ENCODE results near the gene RPTOR.
"Not testable (repeated sequence)": the region's sequence is repeated elsewhere in the genome, so short reads cannot be mapped to it uniquely, and the experiment has no call there.

The RPTOR gene

DNA sequence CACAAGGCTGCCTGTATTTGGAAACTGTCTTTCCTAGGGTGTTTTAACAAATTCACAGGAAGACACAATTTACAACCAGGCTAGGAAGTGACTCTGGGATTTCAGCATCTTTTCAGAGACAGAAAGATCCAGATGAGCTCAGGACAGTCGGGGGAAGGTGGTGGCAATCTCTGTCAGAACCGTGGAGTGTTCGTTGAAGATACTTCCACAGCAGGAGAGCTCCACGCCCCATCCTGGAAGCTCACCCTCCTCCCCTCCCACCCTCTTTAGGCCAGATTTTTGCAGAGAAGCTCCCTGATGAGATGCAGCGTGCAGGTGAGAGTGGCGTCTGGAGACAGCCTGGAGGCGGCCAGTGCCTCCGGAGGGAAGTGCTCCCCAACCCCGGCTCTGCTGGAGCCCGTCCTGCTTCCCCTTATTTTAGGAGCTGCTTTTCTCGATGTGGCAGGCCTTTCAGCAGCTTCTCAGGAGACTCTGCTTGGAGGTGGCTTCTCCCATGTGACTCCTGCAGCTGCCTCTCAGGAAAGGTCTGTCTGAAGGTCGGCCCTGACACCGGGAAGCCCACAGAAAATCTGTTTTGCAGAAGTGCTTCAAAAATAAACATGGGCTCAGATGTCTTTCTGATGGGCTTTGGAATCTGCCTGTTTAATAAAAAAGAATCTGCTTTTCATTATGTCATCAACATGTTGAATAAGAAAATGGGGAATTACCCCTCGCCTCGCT is 260.6 kb downstream of the RPTOR start:
- no peak for DNase-seq

- DNase-seq, result no peak
Measured at GRCh38 chr17:80807014-80807413, 262.4 kb downstream of the RPTOR start.

- no peak for DNase-seq
Measured at GRCh38 chr17:80807882-80808281, 263.2 kb downstream of the RPTOR start.

DNA sequence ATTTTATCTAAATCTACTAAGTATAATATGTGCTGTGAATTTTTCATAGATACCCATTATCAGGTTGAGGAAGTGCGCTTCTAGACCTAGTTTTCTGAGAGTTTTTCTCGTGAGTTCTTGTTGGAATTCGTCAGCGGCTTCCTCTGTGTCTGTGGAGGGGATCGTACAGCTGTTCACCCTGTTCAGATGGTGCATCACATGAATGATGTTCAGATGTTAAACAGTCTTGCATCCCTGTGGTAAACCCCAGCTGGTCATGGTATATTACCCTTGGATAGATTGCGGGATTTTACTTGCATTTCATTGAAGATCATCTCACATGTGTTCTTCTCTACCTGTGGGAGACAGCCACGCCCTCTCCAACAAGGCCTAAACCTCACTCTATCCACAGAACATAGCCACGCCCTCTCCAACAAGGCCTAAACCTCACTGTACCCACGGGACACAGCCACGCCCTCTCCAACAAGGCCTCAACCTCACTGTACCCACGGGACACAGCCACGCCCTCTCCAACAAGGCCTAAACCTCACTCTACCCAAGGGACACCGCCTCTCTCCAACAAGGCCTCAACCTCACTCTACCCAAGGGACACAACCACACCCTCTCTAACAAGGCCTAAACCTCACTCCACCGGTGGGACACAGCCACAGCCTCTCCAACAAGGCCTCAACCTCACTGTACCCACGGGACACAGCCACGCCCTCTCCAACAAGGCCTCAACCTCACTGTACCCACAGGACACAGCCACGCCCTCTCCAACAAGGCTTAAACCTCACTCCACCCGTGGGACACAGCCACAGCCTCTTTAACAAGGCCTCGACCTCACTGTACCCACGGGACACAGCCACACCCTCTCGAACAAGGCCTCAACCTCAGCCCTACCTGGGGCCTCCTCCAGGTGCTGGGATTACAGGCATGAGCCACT is 266.8 kb downstream of the RPTOR start:
- no peak for DNase-seq

- DNase-seq, result no peak
Measured at GRCh38 chr17:80812362-80813088, 267.9 kb downstream of the RPTOR start.

DNA sequence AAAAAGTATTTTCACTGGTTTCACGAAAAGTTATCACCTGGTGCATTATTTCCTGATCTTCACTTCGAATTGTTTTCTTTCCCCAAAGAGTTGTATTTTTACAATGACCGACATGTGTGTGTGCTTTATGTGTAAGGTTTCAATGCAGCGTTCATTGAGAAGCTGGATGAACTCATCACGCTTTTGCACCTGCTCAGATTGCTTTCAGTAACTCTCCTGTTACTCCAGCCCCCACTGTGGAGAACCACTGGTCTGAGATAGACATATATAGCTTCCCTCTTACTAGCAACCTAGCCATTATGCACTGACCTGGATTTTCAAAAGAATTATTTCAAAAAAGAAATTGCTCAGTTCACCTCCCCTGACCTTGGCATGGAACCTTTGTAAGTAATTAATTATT is 268.7 kb downstream of the RPTOR start:
- no peak for DNase-seq

DNA sequence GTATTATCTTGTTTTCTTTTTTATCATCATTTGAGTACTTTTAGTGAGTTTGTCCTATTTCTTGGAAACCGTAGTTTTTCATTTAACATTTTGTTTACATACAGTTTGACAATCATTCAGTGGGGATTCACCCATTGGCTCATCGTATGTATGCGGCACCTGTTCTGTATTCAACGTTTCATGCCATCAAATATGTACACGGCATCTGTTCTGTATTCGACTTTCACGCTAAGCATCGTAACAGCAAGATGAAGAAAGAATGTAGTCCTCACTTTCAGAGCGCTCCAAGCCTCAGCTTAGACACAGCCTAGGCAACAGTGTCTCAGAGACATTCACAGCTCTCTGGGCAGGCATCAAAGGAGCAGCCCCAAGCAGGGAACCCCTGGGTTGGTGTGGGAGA is 269.9 kb downstream of the RPTOR start:
- no peak for DNase-seq

GRCh38 chr17:80815151-80815681 is 270.6 kb downstream of the RPTOR start:
- DNase-seq, result no peak

- DNase-seq, result not testable (repeated sequence)
Measured at GRCh38 chr17:80815718-80816117, 271.1 kb downstream of the RPTOR start.

DNA sequence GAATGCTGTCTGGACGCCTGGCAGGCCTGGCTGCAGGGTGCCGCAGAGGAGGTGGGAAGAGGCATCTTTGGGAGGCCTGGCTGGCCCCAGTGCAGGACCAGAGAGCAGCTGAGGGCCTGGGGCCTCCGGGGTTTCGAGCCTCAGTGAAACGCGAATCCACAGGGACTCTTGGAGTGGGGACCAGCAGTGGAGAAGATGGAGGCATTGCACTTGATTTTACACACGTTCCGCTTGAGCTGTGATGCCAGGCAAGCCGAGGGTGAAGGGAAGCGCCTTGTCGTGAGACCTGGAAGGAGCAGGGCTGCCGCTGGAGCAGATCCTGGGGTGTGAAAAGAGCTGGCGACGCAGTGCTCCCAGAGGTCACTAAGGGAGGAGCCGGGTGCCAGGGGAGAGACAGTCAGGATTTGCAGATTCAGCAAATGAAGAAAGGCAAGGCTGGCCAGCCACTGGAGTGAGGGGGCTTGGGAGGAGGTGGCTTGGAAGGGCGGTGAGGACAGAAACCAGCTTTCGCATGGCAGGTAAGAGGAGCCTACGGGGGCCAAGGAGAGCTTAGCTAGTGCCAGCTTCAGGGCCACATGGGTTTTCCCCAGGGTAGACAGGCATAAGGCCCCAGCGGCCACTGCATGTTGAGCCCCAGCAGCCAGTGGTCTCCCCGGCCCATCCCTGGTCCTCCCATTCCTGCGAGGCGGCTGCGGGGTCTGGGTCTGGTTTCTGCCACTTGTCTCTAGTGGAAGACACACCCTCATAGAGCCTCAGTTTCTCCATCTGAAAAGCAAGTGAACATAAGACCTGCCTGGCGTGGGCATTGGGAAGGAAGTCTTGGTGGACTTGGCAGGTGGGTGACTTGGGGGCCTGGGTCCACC is 271.8 kb downstream of the RPTOR start:
- no peak for DNase-seq

DNA sequence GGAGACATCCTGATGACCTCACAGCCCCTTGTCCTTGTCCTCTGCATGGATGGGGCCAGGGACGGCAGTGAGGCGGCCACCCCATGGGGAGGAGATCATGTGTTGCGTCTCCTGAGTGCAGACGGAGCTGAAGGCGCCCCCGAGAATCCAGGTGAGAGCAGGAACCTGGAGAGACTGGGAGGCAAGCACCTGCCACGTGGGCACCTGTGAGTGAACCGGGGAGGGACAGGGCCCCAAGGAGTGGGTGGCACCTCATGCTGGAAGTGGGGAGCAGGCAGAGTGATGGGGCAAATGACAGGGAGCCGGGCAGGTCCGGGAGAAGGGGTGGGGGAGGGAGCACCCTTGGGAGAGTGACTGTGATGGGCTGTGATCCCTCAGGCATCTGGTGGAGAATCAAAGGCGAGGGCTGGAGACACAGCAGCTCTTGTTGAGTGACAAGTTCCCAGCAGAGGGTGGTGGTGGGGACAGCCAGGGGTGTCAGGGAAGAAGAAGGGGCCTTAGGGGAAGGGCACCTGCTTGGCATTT is 272.7 kb downstream of the RPTOR start:
- DNase-seq, result no peak

DNA sequence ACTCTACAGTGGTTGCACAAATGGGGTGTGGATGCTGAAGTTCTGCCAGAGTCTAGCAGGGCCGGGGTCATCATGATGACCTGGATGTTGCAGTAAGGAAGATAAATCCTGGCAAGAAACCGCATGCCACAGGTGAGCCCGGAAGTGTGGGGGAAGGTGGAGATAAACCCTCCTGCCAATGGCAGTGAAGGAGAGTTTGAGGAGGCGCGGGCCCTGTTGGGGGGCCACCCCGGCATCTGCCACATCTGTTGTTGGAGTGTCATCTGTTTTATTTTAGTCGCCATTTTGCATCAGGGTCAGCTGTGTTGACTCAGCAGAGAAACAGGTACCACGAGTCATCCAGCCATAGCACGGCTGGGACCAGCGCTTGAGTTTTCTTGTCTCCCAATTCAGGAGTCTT is 273.2 kb downstream of the RPTOR start:
- DNase-seq, result no peak

DNA sequence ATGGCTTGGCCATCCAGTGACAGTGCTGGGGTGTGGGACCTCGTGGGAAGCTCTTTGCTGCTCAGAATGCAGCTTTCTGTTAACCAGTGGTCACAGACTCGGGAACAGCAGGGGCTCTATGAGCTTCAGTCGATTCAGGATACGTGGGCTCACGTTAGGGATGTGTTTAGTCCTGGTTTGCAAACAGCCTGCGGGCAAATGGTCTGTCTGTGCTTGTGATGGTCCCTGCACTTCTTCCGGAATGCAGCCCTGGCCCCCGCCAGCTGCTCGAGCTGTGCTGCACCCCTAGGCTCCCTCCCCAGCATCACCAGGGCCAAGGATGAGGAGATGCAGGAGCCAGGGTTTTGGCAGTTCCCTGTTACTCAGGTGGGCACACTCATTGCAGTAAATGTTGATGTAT is 274.2 kb downstream of the RPTOR start:
- DNase-seq, result no peak

- no peak for DNase-seq
Measured at GRCh38 chr17:80819422-80820164, 275.0 kb downstream of the RPTOR start.

DNA sequence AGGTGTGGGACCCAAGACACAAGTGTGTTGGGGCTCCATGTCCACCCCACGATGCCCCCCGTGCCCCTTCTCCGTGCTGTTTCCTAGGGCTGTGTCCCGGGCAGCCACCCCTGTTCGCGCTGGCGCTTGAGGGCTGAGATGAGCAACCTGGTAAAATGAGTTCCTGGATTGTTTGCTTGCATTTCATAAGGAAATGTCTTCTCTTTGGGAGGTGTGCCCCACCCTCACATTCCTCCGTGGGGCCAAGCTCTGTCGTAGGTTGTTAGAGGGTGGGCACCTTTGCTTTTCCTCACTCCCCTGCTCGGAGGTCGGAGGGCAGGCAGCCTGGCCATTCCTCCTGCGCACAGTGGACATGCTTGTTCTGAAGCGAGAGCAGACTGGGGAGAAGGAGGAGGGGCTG is 275.7 kb downstream of the RPTOR start:
- DNase-seq, result no peak

DNA sequence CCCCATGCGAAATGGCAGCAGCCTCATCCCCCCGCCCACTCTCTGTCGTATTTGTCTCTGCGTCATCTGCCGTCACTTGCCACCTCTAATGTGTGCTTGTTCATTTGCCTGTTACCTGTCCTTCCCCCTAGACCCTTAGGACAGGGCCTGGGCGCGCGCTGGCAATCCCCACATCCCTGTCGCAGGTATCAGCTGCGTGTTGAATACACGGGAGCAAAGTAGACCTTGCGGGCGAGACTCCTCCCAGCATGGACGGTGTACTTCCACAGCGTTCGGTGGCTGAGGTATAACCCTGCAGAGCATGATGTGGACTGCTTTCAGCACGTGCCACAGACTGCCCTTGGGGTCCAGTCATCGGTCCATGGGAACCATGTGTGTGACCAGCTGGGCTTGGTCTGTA is 276.9 kb downstream of the RPTOR start:
- no peak for DNase-seq

DNA sequence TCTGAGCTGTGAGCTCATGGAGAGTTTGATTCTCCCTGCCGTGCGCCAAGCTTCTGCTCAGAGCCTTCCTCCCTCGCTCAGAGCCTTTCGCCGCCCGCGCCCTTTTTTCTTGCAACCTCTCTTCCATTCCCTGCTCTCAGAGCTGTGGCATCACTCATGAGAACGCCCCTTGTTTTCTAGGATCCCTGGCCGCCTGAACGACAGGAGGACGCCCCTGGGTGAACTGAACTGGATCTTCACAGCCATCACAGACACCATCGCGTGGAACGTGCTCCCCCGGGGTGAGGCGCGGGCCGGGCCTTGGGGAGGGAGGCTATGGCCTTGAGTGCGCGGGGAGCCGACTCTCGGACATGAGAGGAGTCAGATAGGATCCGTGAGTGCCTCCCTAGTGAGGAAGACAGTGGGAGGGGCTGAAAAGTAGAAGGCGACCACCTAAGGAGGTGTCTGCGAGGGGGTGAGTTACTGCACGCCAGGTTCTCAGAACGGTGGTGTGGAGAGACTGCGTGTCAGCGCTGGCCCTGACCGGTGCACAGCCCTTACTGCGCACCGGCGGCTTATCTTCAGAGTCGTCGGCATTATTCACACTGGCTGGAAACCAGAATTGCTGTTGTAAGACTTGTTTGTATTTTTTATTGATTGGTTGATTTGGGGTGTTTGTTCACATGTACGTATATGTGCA is 277.5 kb downstream of the RPTOR start:
- no peak for DNase-seq

DNA sequence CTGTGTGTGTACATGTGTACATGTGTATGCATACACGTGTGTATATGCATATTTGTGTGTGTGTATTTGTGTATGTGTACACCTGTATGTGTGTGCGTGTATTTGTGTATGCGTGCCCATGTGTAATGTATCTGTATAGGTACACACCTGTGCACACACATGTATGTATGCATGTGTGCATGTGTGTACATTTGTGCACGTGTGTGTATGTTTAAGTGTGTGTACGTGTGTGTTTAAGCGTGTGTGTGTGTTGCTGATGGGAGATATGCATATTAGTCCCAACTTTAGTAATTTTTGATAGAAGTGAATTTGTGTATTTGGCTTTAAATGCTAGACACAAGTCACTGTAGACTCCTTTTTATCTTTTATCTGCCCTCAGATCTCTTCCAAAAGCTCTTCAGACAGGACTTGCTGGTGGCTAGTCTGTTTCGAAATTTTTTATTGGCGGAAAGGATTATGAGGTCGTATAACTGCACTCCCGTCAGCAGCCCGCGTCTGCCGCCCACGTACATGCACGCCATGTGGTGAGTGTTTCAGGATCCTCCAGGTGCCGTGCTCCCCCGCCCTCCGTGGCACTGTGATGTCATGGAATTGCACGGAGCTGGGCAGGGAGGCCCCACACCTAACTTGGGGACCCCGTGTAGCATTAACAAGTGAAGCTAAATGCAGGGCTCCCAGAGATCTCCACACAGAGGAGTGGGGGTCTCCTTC is 278.2 kb downstream of the RPTOR start:
- no peak for DNase-seq

DNA sequence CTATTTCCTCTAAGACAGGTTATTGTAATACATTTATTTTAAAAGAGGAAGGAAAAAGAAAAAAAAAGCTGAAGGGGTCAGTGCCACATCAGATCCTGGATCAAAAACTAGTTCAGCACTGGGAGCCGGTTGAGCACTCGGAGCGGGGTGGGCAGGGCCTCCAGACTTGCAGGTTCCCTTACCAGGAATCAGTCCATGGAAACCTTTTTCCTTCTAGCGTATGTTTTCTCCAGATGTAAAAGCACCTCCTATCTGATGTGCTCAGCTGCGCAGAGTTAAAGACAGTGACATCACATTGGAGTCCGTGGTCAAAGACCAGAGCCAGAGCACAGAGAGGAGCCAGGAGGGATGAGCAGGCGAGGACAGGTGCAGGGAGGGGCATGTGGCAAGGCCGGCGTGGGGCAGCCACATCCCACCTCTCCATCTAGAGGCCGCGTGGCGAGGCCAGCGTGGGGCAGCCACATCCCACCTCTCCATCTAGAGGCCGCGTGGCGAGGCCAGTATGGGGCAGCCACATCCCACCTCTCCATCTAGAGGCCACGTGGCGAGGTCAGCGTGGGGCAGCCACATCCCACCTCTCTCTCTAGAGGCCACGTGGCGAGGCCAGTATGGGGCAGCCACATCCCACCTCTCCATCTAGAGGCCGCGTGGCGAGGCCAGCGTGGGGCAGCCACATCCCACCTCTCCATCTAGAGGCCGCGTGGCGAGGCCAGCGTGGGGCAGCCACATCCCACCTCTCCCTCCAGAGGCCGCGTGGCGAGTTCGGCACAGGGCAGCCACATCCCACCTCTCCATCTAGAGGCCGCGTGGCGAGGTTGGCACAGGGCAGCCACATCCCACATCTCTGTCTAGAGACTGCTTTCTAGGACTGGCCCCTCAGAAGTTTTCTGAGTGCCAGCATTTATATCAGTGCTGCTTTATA is 280.2 kb downstream of the RPTOR start:
- DNase-seq, result no peak
